AG09319 (cell line): ENCODE measurements around the gene KIF1B.

Experiments
- DNase-seq: peaks from one replicate; pipeline ENCODE4 v3.0.0-alpha.2; 2010; ENCODE audit warnings: low read depth; ENCODE audit errors: extremely low read depth
- TF ChIP-seq, protein P1 (sequence below): IDR thresholded peaks from 2 replicates; pipeline ENCODE4 v1.5.1; 2011; ENCODE audit warnings: low read depth, mild to moderate bottlenecking, inconsistent platforms, low read length, moderate library complexity

Gene KIF1B

DNA sequence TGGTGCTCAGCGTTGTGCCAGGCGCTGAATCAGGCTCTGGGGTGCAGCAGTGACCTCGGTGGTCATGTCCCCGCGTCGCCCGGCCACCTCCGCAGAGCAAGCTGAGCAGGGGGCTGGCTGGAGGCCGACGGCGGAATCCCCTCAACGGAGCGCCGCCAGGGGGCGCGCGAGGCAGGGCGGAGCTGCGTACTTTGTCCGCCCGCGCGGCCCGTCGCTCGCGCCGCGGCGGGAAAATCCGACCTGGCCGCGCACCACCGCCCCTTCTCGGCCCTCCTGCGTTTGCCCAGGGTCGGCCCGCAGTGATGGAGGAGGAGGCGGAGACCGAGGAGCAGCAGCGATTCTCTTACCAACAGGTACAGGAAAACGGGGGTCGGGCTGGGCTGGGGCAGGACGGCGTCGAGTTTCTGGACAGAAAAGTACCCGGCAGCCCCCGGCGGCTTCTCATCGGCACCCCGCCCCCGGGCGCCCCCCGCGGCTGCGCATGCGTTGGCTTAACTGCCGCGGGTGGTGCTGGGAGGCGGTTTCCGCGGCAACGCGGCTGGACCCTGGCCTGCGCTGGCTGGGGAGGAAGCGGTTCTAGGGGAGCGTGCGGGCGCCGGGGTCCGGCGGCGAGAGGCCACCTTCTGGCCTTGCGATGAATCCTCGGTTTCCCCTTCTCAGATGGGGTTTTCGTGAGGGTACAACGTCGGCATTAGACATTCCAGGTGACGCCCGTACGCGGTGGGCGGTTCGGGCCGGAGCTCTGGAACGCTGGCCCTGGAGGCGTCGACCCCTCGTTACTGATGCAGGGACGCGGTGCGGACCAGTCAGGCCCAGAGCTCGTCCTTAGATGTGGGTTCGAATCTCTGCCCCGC is 220.1 kb downstream of the KIF1B start, which contains the start of gene CENPS:
Gene CENPS (plus strand): TSS at position 218 of the 854 bp plus-strand sequence. CDS start 85 bp downstream, at position 303.
- TF ChIP-seq, protein P1, sequence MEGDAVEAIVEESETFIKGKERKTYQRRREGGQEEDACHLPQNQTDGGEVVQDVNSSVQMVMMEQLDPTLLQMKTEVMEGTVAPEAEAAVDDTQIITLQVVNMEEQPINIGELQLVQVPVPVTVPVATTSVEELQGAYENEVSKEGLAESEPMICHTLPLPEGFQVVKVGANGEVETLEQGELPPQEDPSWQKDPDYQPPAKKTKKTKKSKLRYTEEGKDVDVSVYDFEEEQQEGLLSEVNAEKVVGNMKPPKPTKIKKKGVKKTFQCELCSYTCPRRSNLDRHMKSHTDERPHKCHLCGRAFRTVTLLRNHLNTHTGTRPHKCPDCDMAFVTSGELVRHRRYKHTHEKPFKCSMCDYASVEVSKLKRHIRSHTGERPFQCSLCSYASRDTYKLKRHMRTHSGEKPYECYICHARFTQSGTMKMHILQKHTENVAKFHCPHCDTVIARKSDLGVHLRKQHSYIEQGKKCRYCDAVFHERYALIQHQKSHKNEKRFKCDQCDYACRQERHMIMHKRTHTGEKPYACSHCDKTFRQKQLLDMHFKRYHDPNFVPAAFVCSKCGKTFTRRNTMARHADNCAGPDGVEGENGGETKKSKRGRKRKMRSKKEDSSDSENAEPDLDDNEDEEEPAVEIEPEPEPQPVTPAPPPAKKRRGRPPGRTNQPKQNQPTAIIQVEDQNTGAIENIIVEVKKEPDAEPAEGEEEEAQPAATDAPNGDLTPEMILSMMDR: peak; percentile 76
- peak; percentile 61 for DNase-seq
